DMS79 (cell line): Measurements from ENCODE around the gene HOXA9.

ENCODE experiments used
- DNase-seq: peaks from one replicate; lab custom pipeline; 2025; lab: John Stamatoyannopoulos, UW

HOXA9 gene

DNA sequence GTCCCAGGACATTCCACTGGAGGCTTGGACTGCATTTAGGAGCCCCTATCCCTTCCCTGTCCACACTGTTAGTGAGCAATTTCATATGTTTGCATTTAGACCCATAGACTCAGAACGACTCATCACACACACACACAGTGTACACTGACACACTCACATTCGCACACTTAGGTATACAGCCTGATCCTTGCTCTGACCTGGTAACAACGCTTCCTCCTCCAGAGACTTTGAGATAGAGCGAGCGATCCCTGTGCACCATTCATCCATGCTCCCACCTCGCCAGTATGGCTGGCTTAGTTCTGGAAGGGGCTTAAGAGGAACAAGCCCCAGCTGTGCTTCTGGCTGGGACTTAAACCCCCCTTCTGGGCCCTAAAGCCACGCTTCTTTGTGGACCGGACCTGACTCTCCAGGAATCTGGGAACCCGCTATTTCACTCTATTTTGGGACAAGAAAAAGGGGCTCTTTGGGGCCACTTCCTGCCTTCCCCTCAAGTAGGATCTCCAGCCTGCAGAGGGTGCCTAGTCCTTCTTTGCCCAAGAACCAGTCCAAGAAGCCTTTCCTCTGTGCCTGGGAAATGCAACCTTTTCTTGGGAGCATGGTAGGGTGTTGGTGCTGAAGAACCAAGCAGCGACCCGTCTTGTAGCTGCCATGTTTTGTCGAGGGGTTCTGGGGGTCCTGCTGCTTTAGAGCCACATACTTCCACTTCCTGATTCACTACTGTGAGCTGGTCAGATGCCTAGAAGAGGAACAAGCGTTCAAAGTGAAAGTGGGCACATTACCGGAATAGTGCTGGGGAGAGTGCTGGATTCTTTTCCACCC is 35.6 kb upstream of the HOXA9 start:
- DNase-seq = no peak

DNA sequence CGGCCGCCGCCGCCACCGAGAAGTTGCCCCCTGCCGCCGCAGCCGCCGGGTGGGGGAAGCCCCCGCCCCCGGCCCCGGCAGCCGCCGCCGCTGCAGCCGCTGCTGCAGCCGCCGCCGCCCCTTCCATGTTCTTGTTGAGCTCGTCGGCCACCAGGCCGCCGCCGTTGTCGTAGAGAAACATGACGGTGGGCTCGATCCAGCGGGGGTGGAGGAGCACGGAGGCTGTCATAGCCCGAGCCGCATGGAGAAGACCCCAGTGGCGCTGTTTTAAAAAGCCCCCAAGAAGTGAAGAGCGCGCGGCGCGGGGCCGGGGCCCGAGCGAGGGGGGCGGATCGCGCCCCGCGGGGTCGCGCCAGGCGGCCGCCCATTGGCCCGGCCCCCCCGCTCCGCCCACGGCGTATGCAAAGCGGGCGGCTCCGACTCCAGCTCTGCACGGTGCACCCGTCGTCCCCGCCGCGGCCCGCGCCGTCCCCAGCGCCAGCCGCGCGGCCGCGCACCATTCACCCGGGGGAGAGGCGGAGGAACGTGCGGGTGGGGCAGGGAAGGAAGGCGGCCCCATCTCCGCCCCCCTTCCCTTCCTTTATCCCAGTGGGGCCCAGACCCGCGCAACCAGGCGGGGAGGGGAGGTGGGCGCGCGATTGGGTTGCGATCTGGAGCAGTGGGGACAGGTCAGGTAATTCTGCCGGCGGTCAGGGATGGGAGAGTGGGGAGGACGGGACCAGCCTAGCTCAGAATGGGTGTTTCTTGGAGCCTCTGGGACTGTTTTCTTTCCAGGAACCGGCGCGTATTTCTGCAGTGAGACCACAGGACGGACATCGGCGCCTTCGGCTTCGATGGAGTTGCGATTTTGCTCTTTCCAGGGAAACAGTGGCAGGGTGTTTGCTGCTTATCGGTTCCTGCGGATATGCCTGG is 34.8 kb upstream of the HOXA9 start, which contains the start of gene HOXA13:
HOXA13 (minus strand) TSS at position 243 of the 912 bp plus-strand sequence; CDS start at position 229, 14 bp downstream.
- DNase-seq = peak; percentile 70

DNA sequence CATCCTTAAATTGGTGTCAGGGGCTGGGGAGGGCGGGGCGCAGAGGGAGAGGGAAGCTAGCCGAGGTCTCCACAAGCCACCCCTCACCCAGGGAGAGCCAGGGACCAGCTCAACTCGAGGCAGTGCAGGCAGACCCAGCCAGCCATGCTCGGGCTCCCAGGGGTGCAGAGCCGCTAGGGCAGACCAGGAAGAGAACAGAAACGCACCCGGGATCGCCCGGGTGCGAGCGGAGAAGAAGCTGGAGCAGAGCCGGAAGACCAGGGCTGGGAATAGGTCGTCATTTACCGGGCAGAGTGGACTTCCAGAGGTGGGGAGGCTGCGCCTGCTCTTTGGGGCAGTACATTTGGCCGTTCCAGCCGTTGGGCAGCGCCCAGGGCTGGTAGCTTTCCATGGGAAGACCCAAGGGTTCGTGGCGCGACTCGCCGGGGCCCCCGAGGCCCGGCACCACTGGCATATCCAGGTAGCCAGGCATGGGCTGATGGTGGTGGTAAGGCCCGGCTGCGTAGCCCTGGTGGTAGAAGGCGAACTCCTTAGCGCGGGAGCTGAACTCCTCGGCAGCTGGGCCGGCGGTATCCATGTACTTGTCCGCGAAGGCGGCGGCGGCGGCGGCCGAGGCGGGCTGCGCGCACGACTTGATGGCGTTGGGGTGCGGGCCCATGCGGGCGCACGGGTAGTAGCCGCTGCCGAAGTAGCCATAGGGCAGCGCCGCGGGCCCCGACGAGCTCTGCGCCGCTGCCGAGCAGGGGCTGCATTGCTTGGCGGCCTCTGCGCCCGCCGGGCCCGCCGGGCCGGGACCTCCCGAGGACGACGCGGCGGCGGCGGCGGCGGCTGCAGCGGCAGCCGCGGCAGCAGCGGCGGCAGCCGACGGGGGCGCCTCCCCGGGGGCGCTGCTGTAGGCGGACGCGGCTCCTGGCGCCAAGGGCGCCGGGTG is 33.8 kb upstream of the HOXA9 start:
- DNase-seq = no peak

DNA sequence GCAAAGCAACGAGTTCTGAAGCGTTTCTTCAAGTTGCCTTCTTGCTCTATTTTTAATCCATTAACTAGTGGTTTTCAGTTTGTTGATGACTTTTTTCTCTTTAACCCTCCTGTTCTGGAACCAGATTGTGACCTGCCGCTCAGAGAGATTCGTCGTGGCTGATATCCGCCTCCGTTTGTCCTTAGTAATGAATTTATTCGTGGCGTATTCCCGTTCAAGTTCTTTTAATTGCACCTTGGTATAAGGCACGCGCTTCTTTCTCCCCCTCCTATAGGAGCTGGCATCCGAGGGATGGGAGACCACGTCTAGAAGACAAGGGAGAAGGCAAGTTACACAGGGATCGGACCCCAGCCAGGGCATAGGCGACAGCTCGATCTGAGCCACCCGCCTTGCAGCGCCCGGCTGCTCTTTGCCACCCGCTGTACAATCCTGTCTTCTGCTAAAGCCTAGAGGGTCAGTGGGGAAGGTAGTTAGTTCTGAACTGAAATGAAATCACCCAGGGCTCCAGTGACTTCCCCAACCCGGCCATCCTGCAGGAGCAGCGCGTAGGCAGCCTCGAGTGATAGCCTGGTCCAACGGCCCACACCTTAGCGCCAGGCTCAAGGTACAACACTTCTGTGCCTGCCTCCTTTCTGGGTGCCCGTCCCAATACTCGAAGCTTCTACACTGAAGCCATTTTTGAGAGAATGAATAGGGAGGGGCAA is 33.0 kb upstream of the HOXA9 start:
- DNase-seq = peak; percentile 20

- no peak for DNase-seq
Measured at GRCh38 chr7:27197137-27198042, 32.1 kb upstream of the HOXA9 start.

DNA sequence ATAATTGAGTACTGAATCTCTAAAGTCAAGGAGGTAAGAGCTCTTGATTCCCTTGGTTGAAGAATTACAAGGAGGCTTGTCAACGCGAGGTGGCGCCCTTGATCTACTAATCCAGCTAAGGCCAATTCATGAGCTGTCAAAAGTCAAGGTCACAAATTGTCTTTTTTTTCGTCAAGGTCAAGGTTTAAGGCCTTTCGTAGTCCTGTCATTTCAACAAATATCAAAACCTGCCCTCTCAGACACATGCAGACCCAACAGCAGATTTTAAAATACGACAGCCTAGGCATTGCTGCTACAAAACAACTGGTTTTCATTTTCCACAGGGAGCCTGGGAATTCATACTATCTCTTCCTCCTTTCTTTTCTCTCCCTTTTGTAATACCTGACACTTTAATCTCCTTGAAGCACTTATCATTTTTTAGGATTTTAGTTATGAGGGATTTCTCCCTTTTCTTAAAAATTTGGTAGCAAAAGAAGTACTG is 31.0 kb upstream of the HOXA9 start:
- DNase-seq = peak; percentile 68

GRCh38 chr7:27194686-27195379 is 29.5 kb upstream of the HOXA9 start:
- DNase-seq = no peak

DNA sequence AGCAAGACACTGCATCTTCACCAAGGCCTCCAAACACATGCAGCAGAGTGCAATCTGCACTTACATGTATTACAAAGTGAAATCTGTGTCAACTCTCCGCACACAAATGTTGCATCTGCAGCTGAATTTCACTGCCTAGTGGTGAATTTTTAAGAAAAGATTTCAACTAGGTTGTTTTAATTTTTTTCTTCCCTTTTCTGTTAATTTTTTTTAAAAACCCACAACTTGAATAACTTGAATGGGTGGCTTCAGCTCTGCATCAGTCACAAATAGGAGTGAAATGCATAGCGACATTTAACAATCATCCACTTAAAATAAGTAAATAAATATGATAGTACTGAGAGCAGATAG is 28.6 kb upstream of the HOXA9 start:
- DNase-seq = no peak

GRCh38 chr7:27193335-27194001 is 28.1 kb upstream of the HOXA9 start:
- DNase-seq = no peak

GRCh38 chr7:27192546-27193334 is 27.4 kb upstream of the HOXA9 start:
- no peak for DNase-seq

DNA sequence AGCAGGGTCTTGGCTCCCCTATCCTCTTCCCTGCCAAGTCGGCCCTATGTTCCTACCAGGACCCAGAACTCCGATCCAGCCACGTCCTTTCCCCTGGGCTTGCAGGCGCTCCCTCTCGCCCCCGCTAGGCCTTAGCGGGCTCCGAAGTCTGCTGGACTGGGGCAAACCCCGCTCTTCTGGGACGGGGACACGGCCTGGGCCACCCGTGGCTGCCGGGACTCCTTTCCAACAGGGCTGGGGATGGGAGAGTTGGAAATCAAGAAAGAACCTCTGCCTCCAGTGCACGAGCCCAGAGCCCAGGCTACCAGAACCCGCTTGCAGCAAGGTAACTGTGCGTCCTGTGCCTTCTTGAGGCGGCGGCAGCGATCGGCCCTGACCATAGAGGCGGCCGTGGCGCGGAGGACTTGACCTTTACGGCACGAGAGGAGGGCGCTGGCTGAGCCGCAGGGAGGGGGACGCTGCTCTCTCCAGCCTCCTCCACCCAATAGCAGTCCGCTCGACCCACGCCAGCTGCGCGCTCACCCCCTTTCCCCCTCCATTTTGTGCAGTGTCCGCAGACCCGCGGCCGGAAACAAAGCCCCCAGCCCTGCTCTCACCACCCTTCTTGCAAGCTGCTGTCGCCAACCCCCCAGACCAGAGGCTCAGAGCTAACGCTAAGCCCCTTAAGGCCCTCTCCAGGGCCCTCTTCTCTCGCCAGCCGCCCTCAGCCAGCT is 26.7 kb upstream of the HOXA9 start:
- no peak for DNase-seq

DNA sequence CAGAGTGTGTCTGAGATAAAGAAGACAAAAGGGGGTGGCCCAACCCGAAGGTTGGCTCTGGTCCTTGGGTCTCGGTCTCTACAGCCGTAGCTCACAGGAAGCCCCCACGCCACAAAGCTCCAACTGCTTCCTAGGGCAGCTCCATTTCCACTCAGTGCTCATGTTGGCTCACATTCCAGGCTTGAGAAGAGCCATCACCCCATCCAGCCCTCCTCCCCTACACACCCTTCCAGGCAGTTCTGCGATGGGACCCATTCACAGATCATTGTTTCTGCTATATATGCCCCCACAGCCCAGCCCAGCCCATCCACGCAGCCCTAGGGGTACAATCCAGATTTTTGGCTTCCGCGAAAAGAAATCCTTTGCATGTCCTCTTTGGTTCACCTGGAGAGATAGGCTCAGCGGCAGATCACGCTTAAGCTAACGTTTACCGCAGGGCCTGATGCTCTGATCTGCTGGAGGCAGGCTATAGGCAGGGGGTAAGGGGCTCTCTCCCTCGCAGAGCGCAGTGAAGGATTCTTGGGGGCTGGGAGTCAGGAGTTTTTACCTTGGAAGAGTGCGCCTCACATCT is 25.9 kb upstream of the HOXA9 start:
- no peak for DNase-seq

- no peak for DNase-seq
Measured at GRCh38 chr7:27189997-27190748, 24.8 kb upstream of the HOXA9 start.

DNA sequence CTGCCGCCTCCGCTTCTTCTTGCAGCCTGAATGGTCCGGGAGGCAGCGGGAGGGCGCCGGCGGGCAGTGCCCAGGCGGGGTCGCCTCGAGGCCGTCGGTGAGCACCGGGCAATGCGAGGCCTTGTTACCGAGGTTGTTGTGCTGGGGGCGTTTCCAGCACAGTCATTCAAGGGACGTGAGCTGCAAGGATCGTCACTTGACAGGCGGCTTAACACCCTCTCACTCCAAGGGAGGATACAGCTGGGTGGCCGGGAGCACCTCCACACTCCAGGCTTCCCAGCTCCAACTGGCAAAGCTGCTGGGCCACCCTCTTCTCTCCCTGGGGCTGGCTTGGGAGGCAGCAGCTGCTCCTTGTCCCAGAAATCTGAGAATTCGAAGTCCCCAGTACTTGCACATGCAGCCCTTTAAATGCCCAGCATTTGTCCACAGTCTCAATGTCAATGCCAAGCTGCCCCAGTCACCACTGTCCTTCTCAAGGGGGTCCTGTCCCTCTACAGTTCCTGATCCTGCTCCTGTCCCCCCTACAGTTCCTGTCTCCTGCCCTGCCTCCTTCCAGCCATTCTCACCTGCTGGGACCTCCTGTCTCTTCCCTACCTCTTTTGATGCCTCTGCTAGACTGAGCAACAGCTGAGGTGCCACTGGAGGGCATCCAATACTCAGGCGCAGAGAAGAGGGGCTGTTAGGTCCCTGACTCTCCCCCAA is 24.1 kb upstream of the HOXA9 start:
- no peak for DNase-seq

- DNase-seq = no peak
Measured at GRCh38 chr7:27188386-27189294, 23.3 kb upstream of the HOXA9 start.
